ENCODE results near the gene FRYL.

The FRYL gene

DNA sequence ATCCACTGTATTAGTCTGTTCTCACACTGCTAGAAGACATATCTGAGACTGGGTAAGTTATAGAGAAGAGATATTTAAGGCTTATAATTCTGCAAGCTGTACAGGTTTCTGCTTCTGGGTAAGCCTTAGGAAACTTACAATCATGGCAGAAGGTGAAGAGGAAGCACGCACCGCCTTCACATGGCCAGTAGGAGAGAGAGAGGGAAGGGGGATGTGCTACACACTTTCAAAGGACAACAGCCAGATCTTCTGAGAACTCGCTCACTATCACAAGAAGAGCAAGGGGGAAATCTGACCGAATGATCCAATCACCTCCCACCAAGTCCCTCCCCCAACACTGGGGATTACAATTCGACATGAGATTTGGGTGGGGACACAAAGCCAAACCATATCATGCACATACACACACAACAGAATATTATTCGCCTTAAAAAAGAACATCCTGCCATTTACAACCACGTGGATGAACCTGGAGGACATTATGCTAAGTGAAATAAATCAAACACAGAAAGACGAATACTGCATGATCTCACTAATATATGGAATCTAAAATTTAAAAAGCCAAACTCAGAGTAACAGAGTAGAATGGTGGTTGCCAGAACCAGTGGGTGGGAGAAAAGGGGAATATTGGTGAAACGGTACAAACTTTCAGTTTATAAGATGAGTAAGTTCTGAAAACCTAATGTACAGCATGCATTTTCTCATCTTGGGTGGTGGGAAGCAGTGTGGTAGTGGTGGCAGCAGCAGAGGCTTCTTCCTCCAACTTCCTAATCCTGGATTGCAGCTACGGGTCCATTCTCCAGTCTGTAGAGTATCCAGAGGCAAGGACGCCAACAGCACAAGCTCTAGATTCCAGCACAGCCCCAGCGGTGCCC, 12.8 kb downstream of the FRYL start:
- TF ChIP-seq GATA3 (IDR thresholded peaks at IDR 0.05; ENCODE audit: low read depth, low read length), result no peak
- no peak for TF ChIP-seq GATA2 (IDR thresholded peaks at IDR 0.05; ENCODE audit: low read depth, low read length)

DNA sequence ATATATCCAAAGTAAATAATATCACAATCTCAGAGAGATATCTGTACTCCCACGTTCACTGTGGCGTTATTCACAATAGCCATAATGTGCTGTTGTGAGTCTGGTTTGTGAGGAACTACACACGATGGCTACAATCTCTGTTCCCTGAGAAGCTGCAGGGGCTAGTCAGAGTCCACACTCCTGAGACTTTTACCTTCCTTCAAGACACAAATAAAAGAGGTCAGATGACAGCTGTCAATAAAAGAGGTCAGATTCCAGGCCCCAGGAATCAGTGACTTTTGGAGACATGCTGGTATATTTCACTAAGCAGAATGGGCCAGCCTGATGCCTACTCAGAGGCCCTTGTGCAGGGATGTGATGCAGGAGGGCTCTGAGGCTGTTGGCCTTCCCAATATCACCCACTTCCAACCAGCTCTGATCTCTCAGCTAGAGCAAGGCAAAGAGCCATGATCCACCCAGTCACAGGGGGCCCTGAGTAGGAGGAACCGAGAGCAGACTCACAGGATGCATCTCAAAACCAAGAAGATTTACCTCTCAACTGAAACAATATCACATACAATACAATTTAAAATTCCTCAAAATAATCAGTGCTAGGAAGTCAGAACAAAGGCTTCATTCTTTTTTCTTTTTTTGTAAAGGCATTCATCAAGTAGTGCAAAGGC, 13.8 kb downstream of the FRYL start:
- TF ChIP-seq GATA3 (IDR thresholded peaks at IDR 0.05; ENCODE audit: low read depth, low read length), result no peak
- TF ChIP-seq GATA2 (IDR thresholded peaks at IDR 0.05; ENCODE audit: low read depth, low read length), result no peak

DNA sequence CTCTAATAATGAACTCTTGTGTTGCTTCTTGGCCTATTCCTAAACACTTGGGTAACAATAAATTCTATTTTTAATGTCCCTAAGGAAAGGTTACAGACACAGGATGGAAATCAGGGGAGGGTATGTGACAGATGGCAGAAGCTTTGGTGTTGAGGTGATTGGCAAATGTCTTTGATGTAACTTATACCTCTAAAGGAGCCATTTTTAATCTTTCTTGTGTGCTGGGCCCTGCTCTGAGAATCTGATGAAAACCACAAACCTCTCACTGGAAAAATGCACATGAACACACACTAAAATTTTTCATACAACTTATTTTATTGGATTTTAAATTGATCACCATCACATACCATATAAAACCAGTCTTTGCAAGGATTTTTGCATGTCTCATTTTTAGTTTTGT, 17.7 kb downstream of the FRYL start:
- TF ChIP-seq GATA2 (IDR thresholded peaks at IDR 0.05; ENCODE audit: low read depth, low read length), result no peak
- TF ChIP-seq GATA3 (IDR thresholded peaks at IDR 0.05; ENCODE audit: low read depth, low read length), result no peak

DNA sequence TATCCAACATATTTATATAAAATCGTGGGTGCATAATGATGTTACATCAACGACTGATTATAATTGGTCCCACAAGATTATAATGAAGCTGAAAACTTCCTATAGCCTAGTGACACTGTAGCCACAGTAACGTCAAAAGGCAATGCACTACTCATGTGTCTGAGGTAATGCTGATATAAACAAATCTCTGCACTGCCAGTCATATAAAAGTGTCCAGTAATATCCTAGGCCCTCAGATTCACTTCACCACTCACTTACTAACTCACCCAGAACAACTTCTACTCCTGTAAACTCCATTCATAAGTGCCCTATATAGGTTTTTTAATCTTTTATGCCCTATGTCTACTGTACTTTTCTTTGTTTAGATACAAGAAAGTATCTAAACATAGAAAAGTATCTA, 18.8 kb downstream of the FRYL start:
- TF ChIP-seq GATA3 (IDR thresholded peaks at IDR 0.05; ENCODE audit: low read depth, low read length) (no peak), GATA2 (IDR thresholded peaks at IDR 0.05; ENCODE audit: low read depth, low read length) (no peak)

DNA sequence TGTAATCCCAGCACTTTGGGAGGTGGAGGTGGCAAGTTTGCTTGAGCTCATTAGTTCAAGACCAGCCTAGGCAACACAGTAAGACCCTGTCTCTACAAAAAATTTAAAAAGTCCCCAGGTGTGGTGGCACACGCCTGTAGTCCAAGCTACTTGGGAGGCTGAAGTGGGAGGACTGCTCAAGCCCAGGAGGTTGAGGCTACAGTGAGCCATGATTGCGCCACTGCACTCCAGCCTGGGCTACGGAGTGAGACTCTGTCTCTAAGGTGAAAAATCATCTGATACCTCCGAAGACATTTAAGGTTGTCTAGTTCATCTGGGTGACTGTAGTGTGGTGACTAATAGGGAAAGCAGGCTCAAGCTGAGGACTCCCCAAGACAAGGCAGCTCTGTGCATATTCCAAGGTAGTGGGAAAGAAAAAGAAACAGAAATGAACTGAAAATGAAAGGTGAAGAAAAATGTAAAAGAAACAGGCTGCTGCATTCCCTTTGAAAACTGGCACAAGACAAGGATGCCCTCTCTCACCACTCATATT, 23.3 kb downstream of the FRYL start:
- TF ChIP-seq GATA2 (IDR thresholded peaks at IDR 0.05; ENCODE audit: low read depth, low read length) (no peak), GATA3 (IDR thresholded peaks at IDR 0.05; ENCODE audit: low read depth, low read length) (no peak)

DNA sequence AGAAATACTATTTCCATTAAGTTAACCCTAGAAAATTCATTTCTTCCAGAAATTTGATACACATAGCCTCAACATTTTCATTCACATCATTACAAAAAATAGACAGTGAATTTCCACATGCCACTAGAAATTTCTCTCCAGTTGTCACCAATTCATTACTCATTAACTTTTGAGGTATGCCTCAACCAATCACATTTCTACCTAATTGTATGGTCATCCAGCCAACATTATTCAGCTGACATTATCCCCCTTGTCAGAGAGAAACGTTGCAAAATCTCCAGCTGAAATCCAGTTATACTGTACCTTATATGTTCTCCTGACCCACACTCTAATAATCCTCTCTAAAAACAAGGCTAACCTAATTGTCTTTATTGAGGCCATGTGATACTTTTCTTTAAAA, 24.8 kb downstream of the FRYL start:
- TF ChIP-seq GATA2 (IDR thresholded peaks at IDR 0.05; ENCODE audit: low read depth, low read length) (no peak), GATA3 (IDR thresholded peaks at IDR 0.05; ENCODE audit: low read depth, low read length) (no peak)

DNA sequence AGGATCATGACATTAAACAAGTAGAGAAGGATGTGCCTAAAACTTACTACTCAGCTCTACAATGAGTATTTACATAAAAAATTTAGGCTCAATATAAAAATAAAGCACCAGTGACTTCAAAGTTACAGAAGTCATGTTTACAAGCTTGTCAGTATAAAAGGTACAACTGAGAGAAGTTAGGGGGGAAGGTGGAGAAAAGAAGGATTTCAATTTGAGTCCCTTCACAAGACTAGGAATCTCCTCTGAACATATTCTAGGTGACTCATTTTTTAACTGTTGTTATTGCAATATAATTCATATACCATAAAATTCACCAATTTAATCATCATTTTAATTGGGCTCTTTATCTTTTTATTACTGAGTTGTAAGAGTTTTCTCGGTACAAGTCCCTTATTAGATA, 26.9 kb downstream of the FRYL start:
- TF ChIP-seq GATA3 (IDR thresholded peaks at IDR 0.05; ENCODE audit: low read depth, low read length) (no peak), GATA2 (IDR thresholded peaks at IDR 0.05; ENCODE audit: low read depth, low read length) (no peak)

DNA sequence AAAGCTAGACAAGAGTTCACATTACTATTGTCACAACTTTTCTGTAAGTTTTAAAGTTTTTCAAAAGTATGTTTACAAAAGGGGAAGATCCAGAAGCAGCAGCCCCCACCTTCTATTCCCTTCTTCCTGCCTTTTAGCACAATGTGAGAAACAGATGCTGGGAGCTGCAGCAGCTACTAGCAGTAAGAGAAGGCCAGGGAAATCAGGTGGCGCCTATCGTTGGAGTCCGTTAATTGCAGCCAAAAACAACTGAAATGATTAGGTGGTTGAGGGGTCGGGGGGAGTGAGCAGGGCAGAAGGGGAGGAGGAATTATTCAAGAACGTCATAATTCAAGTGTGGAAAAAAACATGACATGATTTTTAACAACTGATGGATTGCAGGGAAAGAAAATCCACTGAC, 27.4 kb downstream of the FRYL start:
- TF ChIP-seq GATA3 (IDR thresholded peaks at IDR 0.05; ENCODE audit: low read depth, low read length) (no peak), GATA2 (IDR thresholded peaks at IDR 0.05; ENCODE audit: low read depth, low read length) (no peak)

DNA sequence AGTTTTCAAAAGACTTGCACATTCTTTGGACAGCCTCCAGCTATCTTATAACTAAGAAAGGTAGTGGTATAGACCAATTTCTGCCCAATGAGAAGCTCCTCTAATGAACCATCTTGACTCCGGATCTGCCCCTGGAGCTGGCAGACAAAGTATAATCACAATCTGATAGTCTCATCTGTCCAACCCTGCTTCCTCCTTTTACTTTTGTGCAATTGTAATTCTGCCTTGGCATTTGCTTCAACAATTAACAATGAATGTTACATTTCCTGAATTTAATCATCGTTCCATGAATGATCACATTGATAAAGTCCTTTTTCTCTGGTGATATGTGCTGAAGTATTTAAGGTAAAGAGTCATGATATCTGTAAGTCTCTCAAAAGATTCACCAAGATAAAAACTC, 27.8 kb downstream of the FRYL start:
- TF ChIP-seq GATA2 (IDR thresholded peaks at IDR 0.05; ENCODE audit: low read depth, low read length) (no peak), GATA3 (IDR thresholded peaks at IDR 0.05; ENCODE audit: low read depth, low read length) (no peak)

DNA sequence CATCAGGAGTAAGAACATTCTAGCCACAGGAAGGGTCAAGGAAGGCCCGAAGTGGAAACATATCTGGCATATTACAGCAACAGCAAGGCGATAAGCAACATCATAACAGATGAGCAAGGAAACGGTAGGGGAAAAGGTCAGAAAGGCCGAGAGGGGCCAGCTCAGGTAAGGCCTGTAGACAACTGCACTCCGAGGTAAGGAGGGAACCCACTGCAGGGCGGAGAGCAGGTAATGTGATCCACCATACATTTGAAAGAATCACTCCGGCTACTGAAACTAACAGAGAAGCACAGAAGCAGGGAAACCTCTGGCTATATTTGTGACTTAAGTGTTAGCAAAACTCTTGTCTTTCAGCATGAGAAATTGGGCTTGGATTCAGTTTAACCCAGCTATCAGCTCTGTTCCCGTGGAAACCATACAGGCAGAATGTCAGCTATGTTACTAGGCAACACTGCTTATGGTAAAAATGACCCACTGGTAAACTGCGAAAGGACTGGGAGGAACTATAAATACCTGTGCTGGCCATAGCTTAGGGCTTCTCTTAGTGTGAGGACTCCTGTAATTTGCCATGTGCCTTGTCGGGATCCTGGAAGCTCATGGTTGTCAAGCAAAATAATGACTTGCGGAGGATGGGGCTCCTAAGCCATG, 31.0 kb downstream of the FRYL start:
- TF ChIP-seq GATA2 (IDR thresholded peaks at IDR 0.05; ENCODE audit: low read depth, low read length), result no peak
- no peak for TF ChIP-seq GATA3 (IDR thresholded peaks at IDR 0.05; ENCODE audit: low read depth, low read length)

DNA sequence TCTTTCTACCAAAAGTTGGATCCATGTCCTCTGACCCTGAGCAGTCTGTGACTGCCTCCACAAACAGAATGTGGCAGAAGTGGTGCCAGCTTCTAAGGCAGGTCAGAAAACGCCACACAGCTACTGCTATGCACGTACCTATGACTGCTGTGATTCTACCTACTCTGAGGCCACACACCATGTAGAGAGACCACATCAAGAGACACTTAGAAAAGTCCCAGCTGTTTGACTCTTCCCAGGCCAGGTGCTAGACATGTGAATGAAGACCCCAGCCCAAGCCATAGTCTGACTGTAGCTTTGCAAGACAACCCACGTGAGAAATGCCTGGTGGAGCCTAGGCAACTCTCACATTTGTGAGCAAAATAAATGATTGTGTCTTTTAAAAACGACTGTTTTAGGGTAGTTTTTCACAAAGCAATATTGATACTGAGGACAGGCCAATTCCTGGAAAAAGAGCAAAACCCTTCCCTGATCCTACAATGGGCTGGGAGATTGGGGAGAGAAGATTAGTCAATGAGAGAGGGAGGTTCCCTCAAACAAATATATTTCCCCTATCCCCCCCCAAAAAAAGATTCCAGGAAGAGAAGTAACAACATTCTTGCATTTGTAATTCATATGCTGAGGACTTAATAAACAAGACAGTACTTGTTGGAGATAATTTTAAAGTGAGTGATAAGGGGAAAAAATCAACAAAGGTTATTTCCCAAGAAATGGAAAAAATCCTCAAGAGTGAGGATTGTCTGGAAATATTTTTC, 33.3 kb downstream of the FRYL start:
- no peak for TF ChIP-seq GATA2 (IDR thresholded peaks at IDR 0.05; ENCODE audit: low read depth, low read length)
- no peak for TF ChIP-seq GATA3 (IDR thresholded peaks at IDR 0.05; ENCODE audit: low read depth, low read length)

DNA sequence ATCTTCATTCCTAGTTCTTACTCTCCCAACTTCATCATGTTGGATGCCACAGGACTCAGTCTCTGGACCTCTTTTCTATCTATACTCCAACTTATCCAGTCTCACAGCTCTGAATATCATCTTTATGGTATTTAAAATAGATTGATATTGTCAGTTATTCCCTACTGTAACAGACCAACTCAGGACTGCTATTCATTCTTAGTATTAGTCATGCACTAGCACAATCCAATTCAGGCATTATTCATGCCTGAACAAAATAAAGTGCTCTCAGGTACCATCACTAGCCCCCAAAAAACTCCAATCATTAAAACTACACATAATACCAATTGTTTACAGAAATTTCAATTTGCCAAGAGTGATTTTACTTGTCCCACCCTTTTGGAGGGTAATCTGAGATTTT, 37.7 kb downstream of the FRYL start:
- no peak for TF ChIP-seq GATA2 (IDR thresholded peaks at IDR 0.05; ENCODE audit: low read depth, low read length)
- TF ChIP-seq GATA3 (IDR thresholded peaks at IDR 0.05; ENCODE audit: low read depth, low read length), result no peak

DNA sequence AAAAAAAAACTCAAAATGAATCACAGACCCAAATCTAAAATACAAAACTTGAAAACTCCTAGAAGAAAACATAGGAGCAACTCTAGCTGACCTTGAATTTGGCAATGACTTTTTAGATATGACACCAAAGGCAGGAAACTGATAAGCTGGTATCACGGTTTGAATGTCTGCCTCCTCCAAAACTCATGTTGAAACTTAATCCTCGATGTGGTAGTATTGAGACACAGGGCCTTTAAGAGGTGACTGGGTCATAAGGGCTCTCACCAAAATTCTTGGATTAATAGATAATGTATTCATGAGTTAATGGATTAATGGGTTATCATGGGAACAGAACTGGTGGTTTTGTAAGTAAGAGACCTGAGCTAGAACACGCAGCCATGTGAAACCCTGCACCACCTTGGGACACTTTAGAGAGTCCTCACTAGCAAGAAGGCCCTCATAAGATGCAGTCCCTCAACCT, 40.5 kb downstream of the FRYL start:
- TF ChIP-seq GATA2 (IDR thresholded peaks at IDR 0.05; ENCODE audit: low read depth, low read length) (no peak), GATA3 (IDR thresholded peaks at IDR 0.05; ENCODE audit: low read depth, low read length) (no peak)

DNA sequence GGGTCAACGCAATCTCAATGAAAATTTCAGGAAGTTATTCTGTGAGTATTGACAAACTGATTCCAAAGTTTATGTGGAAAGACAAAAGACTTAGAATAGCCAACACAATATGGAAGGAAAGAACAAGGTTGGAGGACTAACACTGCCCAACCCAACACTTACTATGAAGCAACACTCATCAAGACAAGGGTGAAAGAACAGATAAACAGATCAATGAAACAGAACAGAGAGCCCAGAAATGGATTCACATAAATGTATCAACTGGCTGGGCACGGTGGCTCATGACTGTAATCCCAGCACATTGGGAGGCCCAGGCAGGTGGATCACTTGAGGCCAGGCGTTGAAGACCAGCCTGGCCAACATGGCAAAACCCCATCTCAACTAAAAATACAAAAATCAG, 41.2 kb downstream of the FRYL start:
- TF ChIP-seq GATA3 (IDR thresholded peaks at IDR 0.05; ENCODE audit: low read depth, low read length), result no peak
- TF ChIP-seq GATA2 (IDR thresholded peaks at IDR 0.05; ENCODE audit: low read depth, low read length), result no peak
